GM19324 (cell line): ENCODE data around the gene HTRA2.

ENCODE experiments used
- ATAC-seq: cut with Tn5 transposase; IDR thresholded peaks from one replicate; pipeline ENCODE4 v1.9.1; 2021; ENCODE audit warnings: mild to moderate bottlenecking, moderate library complexity; ENCODE audit not compliant: unreplicated experiment, low FRiP score

The HTRA2 gene

GRCh38 chr2:74514368-74515270 lies 15.1 kb upstream of the HTRA2 start, which contains the start of gene TLX2:
TSS of gene TLX2 (plus strand) at chr2:74514450. CDS start at chr2:74514807, 357 bp downstream.
- ATAC-seq = no peak

GRCh38 chr2:74515271-74515980 lies 14.3 kb upstream of the HTRA2 start:
- ATAC-seq = no peak

GRCh38 chr2:74515981-74516633 lies 13.6 kb upstream of the HTRA2 start:
- ATAC-seq = no peak

GRCh38 chr2:74516650-74517049 lies 13.1 kb upstream of the HTRA2 start:
- ATAC-seq = no peak

GRCh38 chr2:74522516-74522915 lies 7.2 kb upstream of the HTRA2 start:
- ATAC-seq = no peak

GRCh38 chr2:74524005-74524404 lies 5.7 kb upstream of the HTRA2 start:
- ATAC-seq = no peak

GRCh38 chr2:74524955-74525716 lies 4.6 kb upstream of the HTRA2 start:
- no peak for ATAC-seq

GRCh38 chr2:74525717-74526648 lies 3.8 kb upstream of the HTRA2 start, which contains the start of gene DQX1:
TSS of gene DQX1 (minus strand) at chr2:74526231. CDS start at chr2:74525729, 502 bp downstream.
- ATAC-seq = no peak

GRCh38 chr2:74526649-74527230 lies 3.0 kb upstream of the HTRA2 start:
- no peak for ATAC-seq

- ATAC-seq = no peak
These were observed 2.0 kb upstream of the HTRA2 start for GRCh38 chr2:74527741-74528140.

- peak; percentile 10 for ATAC-seq
These were observed 955 bp upstream of the HTRA2 start for GRCh38 chr2:74528600-74529356.

- peak; percentile 22 for ATAC-seq
These were observed 780 bp downstream of the HTRA2 start for GRCh38 chr2:74530239-74531187.

GRCh38 chr2:74531666-74532065 lies 1.9 kb downstream of the HTRA2 start:
- no peak for ATAC-seq

GRCh38 chr2:74532222-74532621 lies 2.5 kb downstream of the HTRA2 start:
- no peak for ATAC-seq

- ATAC-seq = no peak
These were observed 3.7 kb downstream of the HTRA2 start for GRCh38 chr2:74533464-74533863.

- ATAC-seq = no peak
These were observed 4.7 kb downstream of the HTRA2 start for GRCh38 chr2:74534411-74534810.

- no peak for ATAC-seq
These were observed 5.8 kb downstream of the HTRA2 start for GRCh38 chr2:74535440-74535965.
